Activated CD4-positive, alpha-beta T cell treated with anti-CD3 and anti-CD28 coated beads for 36 hours (primary cell): ENCODE data around the gene RIPPLY3. TPM values are rescaled to one million over a fixed set of nuclear protein-coding genes. Genes with fewer than 3 reads are reported as not detected.
A peak's percentile ranks its signal among the peaks of the same experiment; 100 is the strongest.
"Not testable (repeated sequence)": the region's sequence is repeated elsewhere in the genome, so short reads cannot be mapped to it uniquely, and the experiment has no call there.

Source experiments
- ATAC-seq: fragments of 200-7000 bp; cut with Tn5 transposase; one replicate; pipeline ENCODE4 v1.10.0; 2021; ENCODE audit warnings: mild to moderate bottlenecking, moderate library complexity
- CTCF ChIA-PET: fragments of 350-600 bp; sonication (Branson Sonifier 250); formaldehyde crosslinking; loops from one replicate; lab custom pipeline; 2021; ENCODE audit warnings: antibody characterized with exemption; lab: Charles Lee
- POLR2A ChIA-PET: fragments of 350-600 bp; sonication (Branson Sonifier 250); formaldehyde crosslinking; loops from one replicate; lab custom pipeline; 2021; ENCODE audit warnings: antibody characterized with exemption, inconsistent platforms; lab: Charles Lee
- DNase-seq: peaks from one replicate; pipeline ENCODE4 v3.0.0-alpha.2; 2020
- H3K27ac Mint-ChIP-seq: one replicate; pipeline ENCODE4 v1.8.0; 2021; ENCODE audit warnings: mixed read lengths
- H3K27me3 Mint-ChIP-seq: one replicate; pipeline ENCODE4 v1.8.0; 2021; ENCODE audit warnings: mixed read lengths
- H3K36me3 Mint-ChIP-seq: one replicate; pipeline ENCODE4 v1.8.0; 2021; ENCODE audit warnings: low read depth, mixed read lengths
- H3K4me1 Mint-ChIP-seq: one replicate; pipeline ENCODE4 v1.8.0; 2021; ENCODE audit warnings: mixed read lengths
- H3K4me3 Mint-ChIP-seq: one replicate; pipeline ENCODE4 v1.8.0; 2021; ENCODE audit warnings: mild to moderate bottlenecking, moderate library complexity, mixed read lengths
- H3K9me3 Mint-ChIP-seq: one replicate; pipeline ENCODE4 v1.8.0; 2021; ENCODE audit warnings: low read depth, mixed read lengths
- intact Hi-C, 2 experiments: fragments of 100-400 bp; cut with DNase I in 1 of 2; cut with micrococcal nuclease in 1 of 2; formaldehyde crosslinking; loops; one replicate each; pipeline versions ENCODE4 v1.14.2 to v1.15.1; 2022 to 2024; cut with DNase I, micrococcal nuclease
- total RNA-seq, 2 experiments: library from RNA; stranded (reverse); gene quantifications; one replicate each; pipeline ENCODE4 v1.2.3, GENCODE V29; 2021

The RIPPLY3 gene
- total RNA-seq, 2 experiments from 2014 or later, result 0.16 TPM; not detected in 1

- ATAC-seq (no peak), DNase-seq (no peak)
- Mint-ChIP-seq H3K36me3 (no peaks in the 10 kb centered on the region), H3K27me3 (peaks cover 2% of the 10 kb centered on the region), H3K4me3 (no peak overlapping the region), H3K4me1 (peaks cover 32% of the 10 kb centered on the region), H3K9me3 (no peaks in the 10 kb centered on the region), H3K27ac (no peak overlapping the region)
- POLR2A ChIA-PET, result no interaction called here
- intact Hi-C loops, result no loop called here
- CTCF ChIA-PET, result interaction anchor here (0.6 to 1.2 kb wide), 3 partner anchors 28 to 280 kb away, joined by 3 to 5 read pairs (median 3); no protein-coding TSS in a partner anchor
Observed at GRCh38 chr21:36981977-36982700, 24.4 kb upstream of the RIPPLY3 start.

GRCh38 chr21:36985751-36986594 is 20.5 kb upstream of the RIPPLY3 start:
- intact Hi-C loops, result loop anchor here in 1 of 2 experiments (5.0 kb wide), 2 partner anchors 281 to 381 kb away; partner anchors contain the start of genes DYRK1A and VPS26C
- POLR2A ChIA-PET, result no interaction called here
- CTCF ChIA-PET, result interaction anchor here (0.7 to 1.5 kb wide), 4 partner anchors 15 to 547 kb away, joined by 3 read pairs; no protein-coding TSS in a partner anchor
- DNase-seq (peak; percentile 53), ATAC-seq (peak; percentile 44)
- Mint-ChIP-seq H3K9me3 (no peaks in the 10 kb centered on the region), H3K27ac (peak overlapping the region; percentile 76), H3K36me3 (no peaks in the 10 kb centered on the region), H3K4me3 (peak overlapping the region; percentile 5), H3K4me1 (peaks cover 40% of the 10 kb centered on the region), H3K27me3 (no peaks in the 10 kb centered on the region)

GRCh38 chr21:36987845-36988244 is 18.7 kb upstream of the RIPPLY3 start:
- no peak overlapping the region for H3K4me3 Mint-ChIP-seq
- H3K27ac Mint-ChIP-seq, result peak overlapping the region; percentile 18
- H3K4me1 Mint-ChIP-seq, result peaks cover 38% of the 10 kb centered on the region
- intact Hi-C loops, result loop anchor here in 1 of 2 experiments (5.0 kb wide), 2 partner anchors 279 to 379 kb away; partner anchors contain the start of genes DYRK1A and VPS26C
- H3K27me3 Mint-ChIP-seq, result no peaks in the 10 kb centered on the region
- no peaks in the 10 kb centered on the region for H3K9me3 Mint-ChIP-seq
- DNase-seq, result no peak
- ATAC-seq, result no peak
- POLR2A ChIA-PET, result no interaction called here
- CTCF ChIA-PET, result interaction anchor here (0.6 to 1.8 kb wide), 6 partner anchors 11 to 922 kb away, joined by 3 to 9 read pairs (median 4); partner anchors contain the start of gene HLCS
- no peaks in the 10 kb centered on the region for H3K36me3 Mint-ChIP-seq

GRCh38 chr21:36988536-36988935 is 18.0 kb upstream of the RIPPLY3 start:
- peaks cover 40% of the 10 kb centered on the region for H3K4me1 Mint-ChIP-seq

GRCh38 chr21:36989199-36989698 is 17.3 kb upstream of the RIPPLY3 start:
- not testable (repeated sequence) for DNase-seq, H3K36me3 Mint-ChIP-seq, H3K9me3 Mint-ChIP-seq, ATAC-seq, H3K27me3 Mint-ChIP-seq
- Mint-ChIP-seq H3K4me1 (peaks cover 41% of the 10 kb centered on the region), H3K4me3 (peak overlapping the region; percentile 71), H3K27ac (peak overlapping the region; percentile 67)
- CTCF ChIA-PET, result interaction anchor here (0.6 to 3.5 kb wide), 11 partner anchors 10 to 116 kb away, joined by 3 to 22 read pairs (median 4); partner anchors contain the start of gene HLCS
- POLR2A ChIA-PET, result interaction anchor here (1.0 kb wide), 1 partner anchor 23 kb away, joined by 3 read pairs; the partner anchor contains the start of gene HLCS
- intact Hi-C loops, result loop anchor here (1.0 to 5.0 kb wide), 5 partner anchors 12 to 574 kb away; partner anchors contain the start of genes DYRK1A (in 1 of the 2), HLCS (in 1 of the 2) and VPS26C (in 1 of the 2)

More at GRCh38 chr21:36988536-36988935, 18.0 kb upstream of the RIPPLY3 start:
- Mint-ChIP-seq H3K9me3 (no peaks in the 10 kb centered on the region), H3K36me3 (no peaks in the 10 kb centered on the region), H3K27me3 (no peaks in the 10 kb centered on the region), H3K4me3 (peak overlapping the region; percentile 40), H3K27ac (peak overlapping the region; percentile 55)
- ChIA-PET CTCF (interaction anchor here (0.8 to 3.5 kb wide), 5 partner anchors 12 to 37 kb away, joined by 3 to 22 read pairs (median 7); no protein-coding TSS in a partner anchor), POLR2A (no interaction called here)
- intact Hi-C loops, result loop anchor here in 1 of 2 experiments (5.0 kb wide), 2 partner anchors 279 to 379 kb away; partner anchors contain the start of genes DYRK1A and VPS26C
- ATAC-seq (no peak), DNase-seq (no peak)

- peak overlapping the region; percentile 88 for H3K27ac Mint-ChIP-seq
- ATAC-seq, result peak; percentile 88
Observed at GRCh38 chr21:36989699-36990507, 16.6 kb upstream of the RIPPLY3 start.

GRCh38 chr21:36990508-36991205 is 15.8 kb upstream of the RIPPLY3 start:
- intact Hi-C loops, result loop anchor here (1.0 to 5.0 kb wide), 4 partner anchors 16 to 231 kb away; partner anchors contain the start of genes PIGP (in 2 of the 2), TTC3 (in 2 of the 2) and RIPPLY3 (in 1 of the 2)
- Mint-ChIP-seq H3K4me1 (peaks cover 45% of the 10 kb centered on the region), H3K4me3 (peak overlapping the region; percentile 71), H3K27ac (peak overlapping the region; percentile 88), H3K9me3 (no peaks in the 10 kb centered on the region), H3K27me3 (no peaks in the 10 kb centered on the region), H3K36me3 (no peaks in the 10 kb centered on the region)
- ChIA-PET CTCF (interaction anchor here (0.6 to 3.5 kb wide), 9 partner anchors 8 to 934 kb away, joined by 3 to 22 read pairs (median 3); partner anchors contain the start of gene HLCS), POLR2A (no interaction called here)
- ATAC-seq (no peak), DNase-seq (no peak)

More at GRCh38 chr21:36989699-36990507, 16.6 kb upstream of the RIPPLY3 start:
- Mint-ChIP-seq H3K4me3 (peak overlapping the region; percentile 71), H3K4me1 (peaks cover 47% of the 10 kb centered on the region), H3K36me3 (no peaks in the 10 kb centered on the region), H3K27me3 (no peaks in the 10 kb centered on the region), H3K9me3 (no peaks in the 10 kb centered on the region)
- CTCF ChIA-PET, result interaction anchor here (0.6 to 3.5 kb wide), 14 partner anchors 9 to 933 kb away, joined by 3 to 22 read pairs (median 4); partner anchors contain the start of gene HLCS
- intact Hi-C loops, result loop anchor here (1.0 to 5.0 kb wide), 9 partner anchors 13 to 573 kb away; partner anchors contain the start of genes PIGP (in 2 of the 2), TTC3 (in 2 of the 2), DYRK1A (in 1 of the 2) and HLCS (in 1 of the 2)
- DNase-seq, result peak; percentile 94
- POLR2A ChIA-PET, result interaction anchor here (1.0 kb wide), 1 partner anchor 23 kb away, joined by 3 read pairs; the partner anchor contains the start of gene HLCS

- Mint-ChIP-seq H3K27ac (no peak overlapping the region), H3K4me3 (no peak overlapping the region), H3K4me1 (peaks cover 27% of the 10 kb centered on the region), H3K36me3 (no peaks in the 10 kb centered on the region), H3K9me3 (no peaks in the 10 kb centered on the region), H3K27me3 (no peaks in the 10 kb centered on the region)
- POLR2A ChIA-PET, result no interaction called here
- DNase-seq (no peak), ATAC-seq (no peak)
- CTCF ChIA-PET, result interaction anchor here (0.6 to 1.8 kb wide), 4 partner anchors 17 to 461 kb away, joined by 3 to 5 read pairs (median 3); partner anchors contain the start of gene HLCS
- intact Hi-C loops, result loop anchor here in 1 of 2 experiments (5.0 kb wide), 1 partner anchor 80 kb away; the partner anchor contains the start of genes PIGP and TTC3
Observed at GRCh38 chr21:36992671-36993070, 13.8 kb upstream of the RIPPLY3 start.

- CTCF ChIA-PET, result interaction anchor here (0.6 to 1.8 kb wide), 3 partner anchors 15 to 55 kb away, joined by 3 to 5 read pairs (median 3); partner anchors contain the start of gene HLCS
- no peaks in the 10 kb centered on the region for H3K36me3 Mint-ChIP-seq
- H3K27me3 Mint-ChIP-seq, result no peaks in the 10 kb centered on the region
- peak overlapping the region; percentile 47 for H3K4me3 Mint-ChIP-seq
- ATAC-seq (no peak), DNase-seq (peak; percentile 75)
- POLR2A ChIA-PET, result no interaction called here
- H3K4me1 Mint-ChIP-seq, result peaks cover 14% of the 10 kb centered on the region
- H3K9me3 Mint-ChIP-seq, result no peaks in the 10 kb centered on the region
- intact Hi-C loops, result loop anchor here in 1 of 2 experiments (5.0 kb wide), 1 partner anchor 78 kb away; the partner anchor contains the start of genes PIGP and TTC3
- no peak overlapping the region for H3K27ac Mint-ChIP-seq
Observed at GRCh38 chr21:36994501-36995158, 11.9 kb upstream of the RIPPLY3 start.
